NOMO-1 treated with dmso at 0.1 percent for 144 hours (cell line): ENCODE results near the gene LSAMP.
A peak's percentile ranks its signal among the peaks of the same experiment; 100 is the strongest.
"Not testable (repeated sequence)": the region's sequence is repeated elsewhere in the genome, so short reads cannot be mapped to it uniquely, and the experiment has no call there.

ENCODE experiments used
- DNase-seq: peaks from one replicate; lab custom pipeline; 2025; ENCODE audit not compliant: unreplicated experiment; lab: John Stamatoyannopoulos, UW

Gene LSAMP

GRCh38 chr3:115783938-115784738, 661.1 kb downstream of the LSAMP start:
- DNase-seq: peak; percentile 87

GRCh38 chr3:115783426-115783825, 661.9 kb downstream of the LSAMP start:
- not testable (repeated sequence) for DNase-seq

GRCh38 chr3:115779011-115779410, 666.3 kb downstream of the LSAMP start:
- DNase-seq: no peak

DNA sequence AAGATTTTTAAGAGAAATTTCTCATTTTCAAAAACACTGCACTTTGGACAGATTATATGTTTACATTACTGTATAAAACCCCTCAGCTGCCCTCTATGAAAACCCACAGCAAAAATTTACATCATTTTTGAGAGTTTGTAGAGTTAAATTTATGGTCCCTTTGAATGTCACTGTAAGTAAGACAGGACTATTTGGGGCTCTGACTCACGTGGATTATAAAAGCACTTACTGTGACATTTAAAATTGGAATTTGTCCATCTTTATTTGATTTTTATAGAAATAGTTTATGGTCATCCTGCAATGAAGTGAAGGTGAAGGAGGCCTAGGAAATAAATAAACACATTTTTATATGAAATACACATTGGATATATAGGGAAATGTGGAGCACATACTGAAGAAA, 672.3 kb downstream of the LSAMP start:
- DNase-seq: no peak

DNA sequence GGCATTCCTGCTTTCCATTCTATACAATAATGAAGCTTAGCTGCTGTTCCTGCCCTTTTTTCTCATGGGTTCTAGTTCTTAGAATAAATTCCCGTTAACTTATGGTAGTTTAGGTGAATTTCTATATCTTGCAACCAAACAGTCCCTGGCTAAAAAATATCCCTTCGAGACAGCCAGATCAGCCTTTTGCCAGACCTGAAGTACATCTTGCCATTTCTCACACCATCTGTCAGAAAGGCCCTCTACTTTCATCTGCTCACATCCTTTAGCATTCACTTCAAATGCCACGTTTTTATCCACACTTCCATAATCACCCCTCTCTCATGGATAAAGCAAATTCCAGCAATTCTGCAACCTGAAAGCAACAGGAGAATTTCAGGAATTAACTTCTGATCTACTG, 676.6 kb downstream of the LSAMP start:
- DNase-seq: no peak

DNA sequence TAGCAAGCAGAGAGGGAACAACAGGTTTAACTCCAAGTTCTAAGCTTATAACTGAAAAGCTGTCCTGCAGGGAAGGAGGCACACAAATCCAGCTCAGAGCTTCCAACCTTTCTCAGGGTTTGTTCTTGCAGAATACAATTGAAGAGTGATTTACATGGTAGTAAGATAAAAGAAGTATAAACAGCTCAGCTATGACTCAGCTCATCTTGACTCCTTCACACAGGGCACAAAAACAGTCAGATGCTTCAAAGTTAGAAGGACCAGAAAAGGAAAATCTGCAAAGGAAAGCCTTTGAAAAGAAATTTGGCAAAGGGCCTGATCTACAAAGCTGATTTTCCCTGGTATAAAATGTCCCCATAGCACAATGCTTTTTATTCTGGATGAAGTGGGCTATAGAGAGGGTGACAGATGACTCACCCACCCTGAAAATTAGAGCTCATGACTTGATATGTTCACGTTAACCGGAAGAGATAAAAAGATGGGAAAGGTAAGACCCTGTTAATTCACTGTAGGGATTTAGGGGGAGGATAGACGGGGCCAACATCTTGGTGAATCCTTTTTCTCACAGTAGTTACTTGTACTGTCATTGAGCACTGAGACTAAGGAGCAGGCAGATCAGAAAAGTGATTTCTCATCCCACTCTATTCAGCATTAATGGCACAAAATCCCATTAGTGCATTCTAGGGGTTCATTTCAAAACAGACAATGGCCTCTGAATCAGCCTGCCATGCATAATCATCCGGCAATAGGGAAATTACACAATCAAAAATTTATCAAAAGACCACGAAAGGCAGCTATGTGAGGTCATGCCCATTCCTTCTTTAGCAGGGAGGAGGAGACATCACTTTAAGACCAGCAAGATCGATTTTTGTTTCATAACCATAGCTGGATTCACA, 678.5 kb downstream of the LSAMP start:
- DNase-seq: no peak

GRCh38 chr3:115761927-115762305, 683.4 kb downstream of the LSAMP start:
- no peak for DNase-seq

GRCh38 chr3:115760716-115761115, 684.6 kb downstream of the LSAMP start:
- DNase-seq: no peak

GRCh38 chr3:115758076-115758763, 687.1 kb downstream of the LSAMP start:
- DNase-seq: no peak

DNA sequence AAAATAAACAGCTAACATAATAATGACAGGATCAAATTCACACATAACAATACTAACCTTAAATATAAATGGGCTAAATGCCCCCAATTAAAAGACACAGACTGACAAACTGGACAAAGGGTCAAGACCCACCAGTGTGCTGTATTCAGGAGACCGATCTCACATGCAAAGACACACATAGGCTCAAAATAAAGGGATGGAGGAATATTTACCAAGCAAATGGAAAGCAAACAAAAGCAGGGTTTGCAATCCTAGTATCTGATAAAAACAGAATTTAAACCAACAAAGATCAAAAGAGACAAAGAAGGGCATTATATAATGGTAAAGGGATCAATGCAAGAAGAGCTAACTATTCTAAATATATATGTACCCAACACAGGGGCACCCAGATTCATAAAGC, 692.3 kb downstream of the LSAMP start:
- not testable (repeated sequence) for DNase-seq
